PC-9 (cell line): ENCODE results near the gene PPP2R5E. TPM values are rescaled to one million over a fixed set of nuclear protein-coding genes. Genes with fewer than 3 reads are reported as not detected.

Experiments
- BruUV-seq: library from RNA; stranded (reverse); fragments of 400-500 nt; replicated peaks from 2 replicates; lab custom pipeline; 2021; lab: Mats Ljungman, UMichigan
- CTCF ChIA-PET: fragments of 300-600 bp; sonication (Branson Sonifier 250); formaldehyde crosslinking; loops from one replicate; lab custom pipeline; 2022; ENCODE audit warnings: antibody characterized with exemption; lab: Charles Lee
- POLR2A ChIA-PET: fragments of 300-600 bp; sonication (Branson Sonifier 250); formaldehyde crosslinking; loops from one replicate; lab custom pipeline; 2022; ENCODE audit warnings: antibody characterized with exemption; ENCODE audit not compliant: unreplicated experiment; lab: Charles Lee
- DNase-seq, 2 experiments: peaks; one replicate each; pipeline versions ENCODE4 v3.0.0 to v3.0.0-alpha.2; 2015 to 2022; ENCODE audit warnings: mixed read lengths in 1 of 2
- H2AFZ ChIP-seq: fragments of 200-600 bp; sonication (generic); 2 replicates; pipeline ENCODE4 v1.8.1; 2017; ENCODE audit warnings: antibody characterized with exemption
- H3F3A ChIP-seq: fragments of 200-600 bp; sonication (generic); 2 replicates; pipeline ENCODE4 v1.8.1; 2017; ENCODE audit warnings: antibody characterized with exemption, mild to moderate bottlenecking, low read depth; ENCODE audit not compliant: insufficient read depth
- H3K27ac ChIP-seq: fragments of 200-600 bp; sonication (generic); 2 replicates; pipeline ENCODE4 v1.6.1; 2016; ENCODE audit warnings: mixed run types
- H3K27me3 ChIP-seq: fragments of 200-600 bp; sonication (generic); 2 replicates; pipeline ENCODE4 v1.6.1; 2016; ENCODE audit warnings: low read depth, mixed run types; ENCODE audit not compliant: insufficient read depth
- H3K36me3 ChIP-seq: fragments of 200-600 bp; sonication (generic); 2 replicates; pipeline ENCODE4 v1.6.1; 2016; ENCODE audit warnings: low read depth, mixed run types
- H3K4me1 ChIP-seq: fragments of 200-600 bp; sonication (generic); replicated peaks from 2 replicates; pipeline ENCODE4 v1.6.1; 2016; ENCODE audit warnings: mixed run types; ENCODE audit not compliant: insufficient read depth
- H3K4me2 ChIP-seq: fragments of 200-600 bp; sonication (generic); 2 replicates; pipeline ENCODE4 v1.6.1; 2017; ENCODE audit warnings: mixed run types
- H3K4me3 ChIP-seq: fragments of 200-600 bp; sonication (generic); 2 replicates; pipeline ENCODE4 v1.6.1; 2016; ENCODE audit warnings: mixed run types
- H3K79me2 ChIP-seq: fragments of 200-600 bp; sonication (generic); 2 replicates; pipeline ENCODE4 v1.6.1; 2017; ENCODE audit warnings: low read depth, mixed run types
- H3K9me2 ChIP-seq: fragments of 200-600 bp; sonication (generic); 2 replicates; pipeline ENCODE4 v1.8.1; 2017; ENCODE audit warnings: mild to moderate bottlenecking; ENCODE audit not compliant: insufficient read depth
- H3K9me3 ChIP-seq: fragments of 200-600 bp; sonication (generic); 2 replicates; pipeline ENCODE4 v1.8.1; 2016; ENCODE audit warnings: low read depth; ENCODE audit not compliant: insufficient read depth
- H4K20me1 ChIP-seq: fragments of 200-600 bp; sonication (generic); 2 replicates; pipeline ENCODE4 v1.8.1; 2017; ENCODE audit not compliant: insufficient read depth
- EZH2 ChIP-seq: fragments of 200-600 bp; sonication (generic); IDR thresholded peaks from 2 replicates; pipeline ENCODE4 v1.8.0; 2017; ENCODE audit warnings: antibody characterized with exemption, low read depth
- intact Hi-C: fragments of 100-400 bp; cut with micrococcal nuclease; formaldehyde crosslinking; loops from one replicate; pipeline ENCODE4 v1.10.0; 2022; ENCODE audit not compliant: unreplicated experiment
- total RNA-seq: library from RNA; stranded (reverse); gene quantifications from 2 replicates; pipeline ENCODE4 v1.2.3, GENCODE V29; 2021
- TF ChIP-seq, protein P1 (sequence below): fragments of 200-600 bp; sonication (generic); conservative IDR thresholded peaks from 2 replicates; pipeline ENCODE4 v1.6.1; 2017; ENCODE audit warnings: mixed run types, antibody characterized with exemption, mild to moderate bottlenecking, moderate library complexity

Gene PPP2R5E
- total RNA-seq, 1 experiment from 2014 or later, result 66.4 TPM

GRCh38 chr14:63459738-63460137 is 83.4 kb downstream of the PPP2R5E start:
- Histone ChIP-seq H3K4me3 (no peak overlapping the region), H3K9me2 (no peaks in the 10 kb centered on the region), H3K79me2 (peaks cover 69% of the 10 kb centered on the region), H3K27me3 (no peaks in the 10 kb centered on the region), H3K4me2 (no peak overlapping the region), H3F3A (no peaks in the 10 kb centered on the region), H3K9me3 (no peaks in the 10 kb centered on the region), H3K4me1 (no peaks in the 10 kb centered on the region), H3K27ac (no peak overlapping the region), H2AFZ (no peak overlapping the region), H4K20me1 (peaks cover 16% of the 10 kb centered on the region), H3K36me3 (no peaks in the 10 kb centered on the region)
- TF ChIP-seq EZH2, result no peak
- TF ChIP-seq, protein P1, sequence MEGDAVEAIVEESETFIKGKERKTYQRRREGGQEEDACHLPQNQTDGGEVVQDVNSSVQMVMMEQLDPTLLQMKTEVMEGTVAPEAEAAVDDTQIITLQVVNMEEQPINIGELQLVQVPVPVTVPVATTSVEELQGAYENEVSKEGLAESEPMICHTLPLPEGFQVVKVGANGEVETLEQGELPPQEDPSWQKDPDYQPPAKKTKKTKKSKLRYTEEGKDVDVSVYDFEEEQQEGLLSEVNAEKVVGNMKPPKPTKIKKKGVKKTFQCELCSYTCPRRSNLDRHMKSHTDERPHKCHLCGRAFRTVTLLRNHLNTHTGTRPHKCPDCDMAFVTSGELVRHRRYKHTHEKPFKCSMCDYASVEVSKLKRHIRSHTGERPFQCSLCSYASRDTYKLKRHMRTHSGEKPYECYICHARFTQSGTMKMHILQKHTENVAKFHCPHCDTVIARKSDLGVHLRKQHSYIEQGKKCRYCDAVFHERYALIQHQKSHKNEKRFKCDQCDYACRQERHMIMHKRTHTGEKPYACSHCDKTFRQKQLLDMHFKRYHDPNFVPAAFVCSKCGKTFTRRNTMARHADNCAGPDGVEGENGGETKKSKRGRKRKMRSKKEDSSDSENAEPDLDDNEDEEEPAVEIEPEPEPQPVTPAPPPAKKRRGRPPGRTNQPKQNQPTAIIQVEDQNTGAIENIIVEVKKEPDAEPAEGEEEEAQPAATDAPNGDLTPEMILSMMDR, result no peak
- intact Hi-C loops, result no loop called here
- no TSS peak for BruUV-seq
- ChIA-PET POLR2A (interaction anchor here (0.7 kb wide), 1 partner anchor 14 kb away, joined by 3 read pairs; no protein-coding TSS in a partner anchor), CTCF (interaction anchor here (0.6 kb wide), 1 partner anchor 12 kb away, joined by 3 read pairs; no protein-coding TSS in a partner anchor)
- no peak for DNase-seq

DNA sequence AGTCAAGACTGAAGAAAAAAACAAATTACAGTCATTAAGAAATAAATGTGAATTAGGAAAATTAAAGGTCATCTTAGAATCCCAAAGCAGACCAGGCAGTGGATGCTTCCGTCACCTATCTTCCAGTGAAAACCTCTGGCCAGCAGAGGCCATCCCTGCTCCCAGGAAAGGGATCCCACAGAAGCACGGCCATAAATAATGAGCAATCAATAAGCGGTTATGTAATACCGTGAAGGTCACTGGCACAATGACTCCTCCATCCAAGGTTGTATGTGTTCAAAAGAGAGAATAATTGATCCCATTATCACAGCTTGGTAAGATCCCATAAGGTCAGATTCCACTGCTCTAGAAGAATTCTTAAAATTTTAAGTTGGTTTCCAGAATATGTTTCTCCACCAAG is 85.7 kb downstream of the PPP2R5E start:
- no peaks in the 10 kb centered on the region for H3K9me3 ChIP-seq
- CTCF ChIA-PET, result no interaction called here
- no peak overlapping the region for H3K4me2 ChIP-seq
- no peaks in the 10 kb centered on the region for H3K36me3 ChIP-seq
- BruUV-seq, result no TSS peak
- H3K9me2 ChIP-seq, result no peaks in the 10 kb centered on the region
- peaks cover 8% of the 10 kb centered on the region for H4K20me1 ChIP-seq
- POLR2A ChIA-PET, result no interaction called here
- TF ChIP-seq, protein P1, result no peak
- no peak for TF ChIP-seq EZH2
- DNase-seq, result no peak
- H3K27ac ChIP-seq, result no peak overlapping the region
- H3K79me2 ChIP-seq, result peaks cover 72% of the 10 kb centered on the region
- intact Hi-C loops, result no loop called here
- H2AFZ ChIP-seq, result no peak overlapping the region
- H3K4me1 ChIP-seq, result no peaks in the 10 kb centered on the region
- H3K27me3 ChIP-seq, result no peaks in the 10 kb centered on the region
- H3K4me3 ChIP-seq, result no peak overlapping the region
- peaks cover 4% of the 10 kb centered on the region; the same call in 1 of the 2 replicates for H3F3A ChIP-seq

DNA sequence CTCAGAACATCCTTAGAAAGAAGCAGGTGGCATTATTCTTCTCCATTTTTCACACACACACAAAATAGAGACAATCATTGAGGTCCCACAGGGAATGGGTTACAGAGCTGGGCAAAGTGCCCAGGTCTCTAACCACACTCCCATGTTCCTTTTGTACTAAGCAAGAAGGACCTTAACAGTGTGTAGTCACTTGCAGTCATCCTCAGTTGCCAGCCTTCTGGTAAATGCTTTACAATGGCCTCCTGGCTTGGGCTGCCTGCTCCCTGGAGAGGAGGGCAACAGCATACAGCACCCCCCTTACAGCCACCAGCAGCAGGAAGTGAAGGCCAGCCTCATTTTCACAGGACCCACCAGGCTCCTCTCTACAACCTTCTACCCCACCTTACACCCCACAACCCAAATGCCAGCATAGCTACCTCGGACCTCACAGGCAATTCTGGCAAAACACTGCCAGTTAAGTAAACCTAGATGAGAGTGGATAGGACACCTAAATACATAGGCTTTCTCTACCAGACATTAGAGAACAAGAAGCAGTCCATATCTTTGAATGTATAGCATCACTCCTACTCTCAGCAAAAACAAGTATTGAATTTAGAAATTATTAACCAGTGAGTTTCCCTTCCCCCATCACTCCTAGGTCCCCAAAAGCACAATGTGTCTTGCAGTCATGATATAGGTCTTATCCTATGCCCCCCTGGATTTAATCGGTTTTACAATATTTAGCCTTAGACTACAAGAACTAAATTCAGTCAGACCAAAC is 88.1 kb downstream of the PPP2R5E start:
- Histone ChIP-seq H4K20me1 (peaks cover 11% of the 10 kb centered on the region), H3F3A (peaks cover 4% of the 10 kb centered on the region; the same call in 1 of the 2 replicates), H3K4me3 (no peak overlapping the region), H3K36me3 (0 out of 2 replicates have a peak, but pooled peaks cover 6% of the 10 kb centered on the region), H3K4me2 (no peak overlapping the region), H3K4me1 (no peaks in the 10 kb centered on the region), H3K9me3 (no peaks in the 10 kb centered on the region), H3K27me3 (no peaks in the 10 kb centered on the region), H2AFZ (no peak overlapping the region), H3K79me2 (peaks cover 63% of the 10 kb centered on the region), H3K9me2 (no peaks in the 10 kb centered on the region), H3K27ac (no peak overlapping the region)
- no peak for TF ChIP-seq EZH2
- TF ChIP-seq, protein P1, result no peak
- ChIA-PET CTCF (interaction anchor here (1.1 kb wide), 1 partner anchor 38 kb away, joined by 6 read pairs; no protein-coding TSS in a partner anchor), POLR2A (interaction anchor here (0.6 kb wide), 2 partner anchors 17 to 222 kb away, joined by 7 to 37 read pairs; no protein-coding TSS in a partner anchor)
- BruUV-seq, result no TSS peak
- DNase-seq, result no peak
- intact Hi-C loops, result no loop called here
